Suppressor macrophage (primary cell): Measurements from ENCODE around the gene IQSEC1.

Experiments
- DNase-seq, 4 experiments: peaks; one replicate each; pipeline ENCODE4 v3.0.0-alpha.2; 2020 to 2022

The IQSEC1 gene

GRCh38 chr3:13026534-13026933 is 46.7 kb downstream of the IQSEC1 start:
- DNase-seq = no peak

GRCh38 chr3:13025778-13026518 is 47.3 kb downstream of the IQSEC1 start:
- no peak for DNase-seq

GRCh38 chr3:13025090-13025489 is 48.1 kb downstream of the IQSEC1 start:
- peak; percentile 92 to 96 (median 94) for DNase-seq

- peak in 2 of 4 experiments; percentile 44 to 64 for DNase-seq
Measured at GRCh38 chr3:13024765-13025065, 48.5 kb downstream of the IQSEC1 start.

GRCh38 chr3:13023971-13024764 is 49.1 kb downstream of the IQSEC1 start:
- peak in 2 of 4 experiments; percentile 54 for DNase-seq

- DNase-seq = no peak
Measured at GRCh38 chr3:13023235-13023970, 49.8 kb downstream of the IQSEC1 start.

GRCh38 chr3:13022348-13023234 is 50.6 kb downstream of the IQSEC1 start:
- DNase-seq = no peak

GRCh38 chr3:13021141-13022114 is 51.8 kb downstream of the IQSEC1 start:
- no peak for DNase-seq

- DNase-seq = no peak
Measured at GRCh38 chr3:13020159-13020750, 53.0 kb downstream of the IQSEC1 start.

- DNase-seq = no peak
Measured at GRCh38 chr3:13019243-13020095, 53.8 kb downstream of the IQSEC1 start.

- no peak for DNase-seq
Measured at GRCh38 chr3:13018561-13019242, 54.5 kb downstream of the IQSEC1 start.

GRCh38 chr3:13018043-13018451 is 55.2 kb downstream of the IQSEC1 start:
- peak in 3 of 4 experiments; percentile 31 to 59 (median 56) for DNase-seq

GRCh38 chr3:13017361-13018042 is 55.7 kb downstream of the IQSEC1 start:
- DNase-seq = no peak

GRCh38 chr3:13016721-13017255 is 56.4 kb downstream of the IQSEC1 start:
- DNase-seq = no peak

- DNase-seq = peak; percentile 81 to 90 (median 84)
Measured at GRCh38 chr3:13016083-13016720, 57.0 kb downstream of the IQSEC1 start.

GRCh38 chr3:13015286-13016082 is 57.7 kb downstream of the IQSEC1 start:
- DNase-seq = peak; percentile 76 to 88 (median 85)
